ENCODE data around the gene SMYD1.

The SMYD1 gene

DNA sequence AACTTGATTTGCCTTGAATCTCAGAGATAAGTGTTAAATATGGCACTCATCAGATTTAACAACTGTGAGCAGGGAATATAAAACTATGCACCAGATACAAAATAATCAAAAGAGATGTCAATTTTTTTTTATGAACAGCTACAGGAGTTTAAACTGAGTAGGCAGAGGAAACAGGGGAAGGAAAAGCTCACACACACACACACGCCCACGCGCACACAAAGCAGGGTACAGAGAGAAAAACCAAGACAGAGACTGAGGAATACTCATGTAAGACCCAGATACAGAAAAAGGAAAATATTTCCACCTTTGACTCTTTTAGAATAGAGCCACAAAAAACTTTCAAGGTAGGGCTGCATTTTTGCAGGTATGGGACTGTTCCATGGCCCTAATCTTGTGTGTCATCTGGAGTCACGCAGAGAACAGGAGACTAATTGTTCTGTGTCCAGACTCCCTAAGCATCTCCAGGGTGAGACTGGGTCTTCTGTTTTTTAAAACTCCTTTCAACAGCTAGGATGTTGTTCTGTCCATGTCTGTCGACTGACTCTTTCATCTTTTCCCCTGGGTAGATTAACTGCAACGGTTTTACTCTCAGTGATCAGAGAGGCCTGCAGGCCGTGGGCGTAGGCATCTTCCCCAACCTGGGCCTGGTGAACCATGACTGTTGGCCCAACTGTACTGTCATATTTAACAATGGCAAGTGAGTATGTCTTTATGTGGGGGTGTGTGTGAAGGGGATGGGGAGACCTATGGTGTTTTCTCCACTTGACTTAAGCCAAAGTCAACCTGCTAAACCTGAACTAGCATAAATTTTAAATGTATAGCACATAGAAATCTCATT is 23.0 kb downstream of the SMYD1 start (continued):
- TF ChIP-seq, protein P1, sequence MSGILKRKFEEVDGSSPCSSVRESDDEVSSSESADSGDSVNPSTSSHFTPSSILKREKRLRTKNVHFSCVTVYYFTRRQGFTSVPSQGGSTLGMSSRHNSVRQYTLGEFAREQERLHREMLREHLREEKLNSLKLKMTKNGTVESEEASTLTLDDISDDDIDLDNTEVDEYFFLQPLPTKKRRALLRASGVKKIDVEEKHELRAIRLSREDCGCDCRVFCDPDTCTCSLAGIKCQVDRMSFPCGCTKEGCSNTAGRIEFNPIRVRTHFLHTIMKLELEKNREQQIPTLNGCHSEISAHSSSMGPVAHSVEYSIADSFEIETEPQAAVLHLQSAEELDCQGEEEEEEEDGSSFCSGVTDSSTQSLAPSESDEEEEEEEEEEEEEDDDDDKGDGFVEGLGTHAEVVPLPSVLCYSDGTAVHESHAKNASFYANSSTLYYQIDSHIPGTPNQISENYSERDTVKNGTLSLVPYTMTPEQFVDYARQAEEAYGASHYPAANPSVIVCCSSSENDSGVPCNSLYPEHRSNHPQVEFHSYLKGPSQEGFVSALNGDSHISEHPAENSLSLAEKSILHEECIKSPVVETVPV (CRISPR knock-in tag; IDR thresholded peaks at IDR 0.05): no peak
- TF ChIP-seq GLIS3 (CRISPR knock-in tag; IDR thresholded peaks at IDR 0.05): no peak
- TF ChIP-seq TCF4 (CRISPR knock-in tag; IDR thresholded peaks at IDR 0.05; ENCODE audit: borderline replicate concordance): no peak
- TF ChIP-seq ZNF70 (CRISPR knock-in tag; IDR thresholded peaks at IDR 0.05): no peak
- TF ChIP-seq ARNTL (CRISPR knock-in tag; IDR thresholded peaks at IDR 0.05; ENCODE audit: borderline replicate concordance, low read depth): no peak

DNA sequence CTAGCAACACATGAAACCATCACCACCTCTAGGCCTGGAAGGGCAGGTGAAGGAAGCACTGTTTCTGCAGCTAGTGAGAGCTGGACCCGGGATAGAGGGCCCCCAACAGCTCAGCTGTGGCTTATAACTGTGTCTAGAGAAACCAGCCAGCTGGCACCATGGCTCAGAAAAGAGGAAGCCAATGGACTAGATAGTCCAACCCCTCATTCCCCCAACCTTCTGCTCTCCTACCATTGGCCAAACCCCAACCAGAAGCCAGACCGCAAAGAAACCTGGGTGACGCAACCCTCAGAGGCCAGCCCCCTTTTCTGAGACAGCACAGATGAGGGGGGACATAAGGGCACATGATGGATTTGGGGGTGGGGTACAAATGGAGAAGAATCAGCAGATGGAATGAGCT is 24.3 kb downstream of the SMYD1 start:
- ATAC-seq: no peak
- no peak for TF ChIP-seq ZFP3 (CRISPR knock-in tag; IDR thresholded peaks at IDR 0.05)
- no peak for TF ChIP-seq TCF4 (CRISPR knock-in tag; IDR thresholded peaks at IDR 0.05; ENCODE audit: borderline replicate concordance)
- TF ChIP-seq, protein P2, sequence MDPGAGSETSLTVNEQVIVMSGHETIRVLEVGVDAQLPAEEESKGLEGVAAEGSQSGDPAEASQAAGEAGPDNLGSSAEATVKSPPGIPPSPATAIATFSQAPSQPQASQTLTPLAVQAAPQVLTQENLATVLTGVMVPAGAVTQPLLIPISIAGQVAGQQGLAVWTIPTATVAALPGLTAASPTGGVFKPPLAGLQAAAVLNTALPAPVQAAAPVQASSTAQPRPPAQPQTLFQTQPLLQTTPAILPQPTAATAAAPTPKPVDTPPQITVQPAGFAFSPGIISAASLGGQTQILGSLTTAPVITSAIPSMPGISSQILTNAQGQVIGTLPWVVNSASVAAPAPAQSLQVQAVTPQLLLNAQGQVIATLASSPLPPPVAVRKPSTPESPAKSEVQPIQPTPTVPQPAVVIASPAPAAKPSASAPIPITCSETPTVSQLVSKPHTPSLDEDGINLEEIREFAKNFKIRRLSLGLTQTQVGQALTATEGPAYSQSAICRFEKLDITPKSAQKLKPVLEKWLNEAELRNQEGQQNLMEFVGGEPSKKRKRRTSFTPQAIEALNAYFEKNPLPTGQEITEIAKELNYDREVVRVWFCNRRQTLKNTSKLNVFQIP (CRISPR knock-in tag; IDR thresholded peaks at IDR 0.05; ENCODE audit: borderline replicate concordance, low read depth): no peak
- TF ChIP-seq, protein P1 (CRISPR knock-in tag; IDR thresholded peaks at IDR 0.05): no peak
- TF ChIP-seq RARB (CRISPR knock-in tag; IDR thresholded peaks at IDR 0.05): no peak
- TF ChIP-seq ZNF70 (CRISPR knock-in tag; IDR thresholded peaks at IDR 0.05): no peak
- TF ChIP-seq, protein P3, sequence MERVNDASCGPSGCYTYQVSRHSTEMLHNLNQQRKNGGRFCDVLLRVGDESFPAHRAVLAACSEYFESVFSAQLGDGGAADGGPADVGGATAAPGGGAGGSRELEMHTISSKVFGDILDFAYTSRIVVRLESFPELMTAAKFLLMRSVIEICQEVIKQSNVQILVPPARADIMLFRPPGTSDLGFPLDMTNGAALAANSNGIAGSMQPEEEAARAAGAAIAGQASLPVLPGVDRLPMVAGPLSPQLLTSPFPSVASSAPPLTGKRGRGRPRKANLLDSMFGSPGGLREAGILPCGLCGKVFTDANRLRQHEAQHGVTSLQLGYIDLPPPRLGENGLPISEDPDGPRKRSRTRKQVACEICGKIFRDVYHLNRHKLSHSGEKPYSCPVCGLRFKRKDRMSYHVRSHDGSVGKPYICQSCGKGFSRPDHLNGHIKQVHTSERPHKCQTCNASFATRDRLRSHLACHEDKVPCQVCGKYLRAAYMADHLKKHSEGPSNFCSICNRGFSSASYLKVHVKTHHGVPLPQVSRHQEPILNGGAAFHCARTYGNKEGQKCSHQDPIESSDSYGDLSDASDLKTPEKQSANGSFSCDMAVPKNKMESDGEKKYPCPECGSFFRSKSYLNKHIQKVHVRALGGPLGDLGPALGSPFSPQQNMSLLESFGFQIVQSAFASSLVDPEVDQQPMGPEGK (CRISPR knock-in tag; IDR thresholded peaks at IDR 0.05; ENCODE audit: borderline replicate concordance): no peak
- TF ChIP-seq ISL1 (CRISPR knock-in tag; IDR thresholded peaks at IDR 0.05): no peak
- no peak for TF ChIP-seq SNAI2 (CRISPR knock-in tag; IDR thresholded peaks at IDR 0.05)
- TF ChIP-seq ARNTL (CRISPR knock-in tag; IDR thresholded peaks at IDR 0.05; ENCODE audit: borderline replicate concordance, low read depth): no peak
- no peak for TF ChIP-seq TOX (CRISPR knock-in tag; IDR thresholded peaks at IDR 0.05; ENCODE audit: borderline replicate concordance)
- TF ChIP-seq ZC3H10 (CRISPR knock-in tag; IDR thresholded peaks at IDR 0.05): no peak
- TF ChIP-seq GLIS3 (CRISPR knock-in tag; IDR thresholded peaks at IDR 0.05): no peak
- no peak for TF ChIP-seq BACH2 (CRISPR knock-in tag; IDR thresholded peaks at IDR 0.05; ENCODE audit: borderline replicate concordance)
- no peak for TF ChIP-seq CSDC2 (CRISPR knock-in tag; IDR thresholded peaks at IDR 0.05)
- no peak for TF ChIP-seq ZNF565 (CRISPR knock-in tag; conservative IDR thresholded peaks at IDR 0.05; ENCODE audit: low read depth)
- no peak for TF ChIP-seq OSR1 (CRISPR knock-in tag; IDR thresholded peaks at IDR 0.05)

DNA sequence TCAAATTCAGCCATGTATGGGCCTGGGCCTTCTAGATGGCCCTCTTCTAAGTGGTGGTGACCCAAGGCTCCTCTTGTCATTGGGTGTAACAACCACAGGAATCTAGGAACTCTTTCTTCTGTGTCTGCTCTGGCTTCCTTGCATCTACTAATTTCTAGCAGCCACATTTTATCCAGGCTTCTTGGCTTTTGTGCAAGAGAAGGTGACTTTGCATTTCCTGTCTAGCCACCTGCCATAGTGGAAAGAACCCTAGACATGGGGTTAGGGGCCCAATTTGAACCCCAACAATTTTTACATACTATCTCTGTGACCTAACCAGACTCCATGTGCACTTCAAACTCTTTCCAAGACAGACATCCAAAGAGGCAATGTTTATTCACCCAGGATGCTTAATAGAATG is 25.1 kb downstream of the SMYD1 start:
- ATAC-seq: no peak
- TF ChIP-seq GLIS3 (CRISPR knock-in tag; IDR thresholded peaks at IDR 0.05) (no peak), PPARA (CRISPR knock-in tag; IDR thresholded peaks at IDR 0.05; ENCODE audit: borderline replicate concordance) (no peak), RARB (CRISPR knock-in tag; IDR thresholded peaks at IDR 0.05) (no peak), BACH2 (CRISPR knock-in tag; IDR thresholded peaks at IDR 0.05; ENCODE audit: borderline replicate concordance) (no peak), ZNF70 (CRISPR knock-in tag; IDR thresholded peaks at IDR 0.05) (no peak), ZFP3 (CRISPR knock-in tag; IDR thresholded peaks at IDR 0.05) (no peak), ARNTL (CRISPR knock-in tag; IDR thresholded peaks at IDR 0.05; ENCODE audit: borderline replicate concordance, low read depth) (no peak), ESRRG (CRISPR knock-in tag; IDR thresholded peaks at IDR 0.05) (no peak), ZFP30 (CRISPR knock-in tag; IDR thresholded peaks at IDR 0.05) (no peak), ZC3H10 (CRISPR knock-in tag; IDR thresholded peaks at IDR 0.05) (no peak), SNAI2 (CRISPR knock-in tag; IDR thresholded peaks at IDR 0.05) (no peak), ISL1 (CRISPR knock-in tag; IDR thresholded peaks at IDR 0.05) (no peak), ZNF8 (CRISPR knock-in tag; IDR thresholded peaks at IDR 0.05) (no peak), TOX (CRISPR knock-in tag; IDR thresholded peaks at IDR 0.05; ENCODE audit: borderline replicate concordance) (no peak), ZNF565 (CRISPR knock-in tag; conservative IDR thresholded peaks at IDR 0.05; ENCODE audit: low read depth) (no peak), TCF4 (CRISPR knock-in tag; IDR thresholded peaks at IDR 0.05; ENCODE audit: borderline replicate concordance) (no peak)
- TF ChIP-seq, protein P1 (CRISPR knock-in tag; IDR thresholded peaks at IDR 0.05): no peak
- TF ChIP-seq, protein P4, sequence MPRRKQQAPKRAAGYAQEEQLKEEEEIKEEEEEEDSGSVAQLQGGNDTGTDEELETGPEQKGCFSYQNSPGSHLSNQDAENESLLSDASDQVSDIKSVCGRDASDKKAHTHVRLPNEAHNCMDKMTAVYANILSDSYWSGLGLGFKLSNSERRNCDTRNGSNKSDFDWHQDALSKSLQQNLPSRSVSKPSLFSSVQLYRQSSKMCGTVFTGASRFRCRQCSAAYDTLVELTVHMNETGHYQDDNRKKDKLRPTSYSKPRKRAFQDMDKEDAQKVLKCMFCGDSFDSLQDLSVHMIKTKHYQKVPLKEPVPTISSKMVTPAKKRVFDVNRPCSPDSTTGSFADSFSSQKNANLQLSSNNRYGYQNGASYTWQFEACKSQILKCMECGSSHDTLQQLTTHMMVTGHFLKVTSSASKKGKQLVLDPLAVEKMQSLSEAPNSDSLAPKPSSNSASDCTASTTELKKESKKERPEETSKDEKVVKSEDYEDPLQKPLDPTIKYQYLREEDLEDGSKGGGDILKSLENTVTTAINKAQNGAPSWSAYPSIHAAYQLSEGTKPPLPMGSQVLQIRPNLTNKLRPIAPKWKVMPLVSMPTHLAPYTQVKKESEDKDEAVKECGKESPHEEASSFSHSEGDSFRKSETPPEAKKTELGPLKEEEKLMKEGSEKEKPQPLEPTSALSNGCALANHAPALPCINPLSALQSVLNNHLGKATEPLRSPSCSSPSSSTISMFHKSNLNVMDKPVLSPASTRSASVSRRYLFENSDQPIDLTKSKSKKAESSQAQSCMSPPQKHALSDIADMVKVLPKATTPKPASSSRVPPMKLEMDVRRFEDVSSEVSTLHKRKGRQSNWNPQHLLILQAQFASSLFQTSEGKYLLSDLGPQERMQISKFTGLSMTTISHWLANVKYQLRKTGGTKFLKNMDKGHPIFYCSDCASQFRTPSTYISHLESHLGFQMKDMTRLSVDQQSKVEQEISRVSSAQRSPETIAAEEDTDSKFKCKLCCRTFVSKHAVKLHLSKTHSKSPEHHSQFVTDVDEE (CRISPR knock-in tag; IDR thresholded peaks at IDR 0.05): no peak
- TF ChIP-seq, protein P5, sequence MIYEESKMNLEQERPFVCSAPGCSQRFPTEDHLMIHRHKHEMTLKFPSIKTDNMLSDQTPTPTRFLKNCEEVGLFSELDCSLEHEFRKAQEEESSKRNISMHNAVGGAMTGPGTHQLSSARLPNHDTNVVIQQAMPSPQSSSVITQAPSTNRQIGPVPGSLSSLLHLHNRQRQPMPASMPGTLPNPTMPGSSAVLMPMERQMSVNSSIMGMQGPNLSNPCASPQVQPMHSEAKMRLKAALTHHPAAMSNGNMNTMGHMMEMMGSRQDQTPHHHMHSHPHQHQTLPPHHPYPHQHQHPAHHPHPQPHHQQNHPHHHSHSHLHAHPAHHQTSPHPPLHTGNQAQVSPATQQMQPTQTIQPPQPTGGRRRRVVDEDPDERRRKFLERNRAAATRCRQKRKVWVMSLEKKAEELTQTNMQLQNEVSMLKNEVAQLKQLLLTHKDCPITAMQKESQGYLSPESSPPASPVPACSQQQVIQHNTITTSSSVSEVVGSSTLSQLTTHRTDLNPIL (CRISPR knock-in tag; IDR thresholded peaks at IDR 0.05; ENCODE audit: low read depth): no peak

Measured in SK-N-SH treated with all-trans-retinoic acid at 6 μM for 48 hours (cell line).